Measurements from ENCODE around the gene NLN.
"Not testable (repeated sequence)": the region's sequence is repeated elsewhere in the genome, so short reads cannot be mapped to it uniquely, and the experiment has no call there.

The NLN gene

GRCh38 chr5:65732046-65732445 is 10.0 kb downstream of the NLN start:
- not testable (repeated sequence) for DNase-seq (ENCODE audit: low spot score)

DNA sequence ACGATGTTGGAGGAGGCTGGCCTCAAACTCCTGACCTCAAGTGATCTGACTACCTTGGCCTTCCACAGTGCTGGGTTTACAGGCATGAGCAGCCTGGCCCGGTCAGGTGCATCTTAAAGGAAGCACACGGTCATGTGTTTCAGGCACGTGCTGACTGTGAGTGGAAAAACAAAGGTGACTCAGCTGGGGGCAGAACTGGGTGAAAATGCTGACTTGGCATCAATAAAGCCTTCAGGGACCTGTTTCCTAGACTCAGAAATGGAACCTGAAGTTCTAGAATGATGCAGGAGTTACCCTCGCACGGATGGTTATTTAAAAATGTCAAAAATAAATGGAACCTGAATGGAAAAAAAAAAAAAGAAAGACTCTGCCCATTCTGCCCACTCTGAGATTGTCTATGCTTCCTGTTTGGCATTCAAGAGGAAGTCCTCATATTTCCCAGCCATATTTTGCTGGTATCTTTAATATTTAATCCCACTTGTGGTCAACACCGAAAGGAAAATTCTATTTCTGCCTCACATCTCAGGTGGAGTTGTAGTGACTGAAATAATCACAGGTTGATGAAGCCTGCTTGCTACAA is 12.3 kb downstream of the NLN start:
- DNase-seq (ENCODE audit: low spot score) = not testable (repeated sequence)

GRCh38 chr5:65734921-65735320 is 12.9 kb downstream of the NLN start:
- DNase-seq (ENCODE audit: low spot score) = no peak

- DNase-seq (ENCODE audit: low spot score) = no peak
Observed at GRCh38 chr5:65736011-65736410, 14.0 kb downstream of the NLN start.

DNA sequence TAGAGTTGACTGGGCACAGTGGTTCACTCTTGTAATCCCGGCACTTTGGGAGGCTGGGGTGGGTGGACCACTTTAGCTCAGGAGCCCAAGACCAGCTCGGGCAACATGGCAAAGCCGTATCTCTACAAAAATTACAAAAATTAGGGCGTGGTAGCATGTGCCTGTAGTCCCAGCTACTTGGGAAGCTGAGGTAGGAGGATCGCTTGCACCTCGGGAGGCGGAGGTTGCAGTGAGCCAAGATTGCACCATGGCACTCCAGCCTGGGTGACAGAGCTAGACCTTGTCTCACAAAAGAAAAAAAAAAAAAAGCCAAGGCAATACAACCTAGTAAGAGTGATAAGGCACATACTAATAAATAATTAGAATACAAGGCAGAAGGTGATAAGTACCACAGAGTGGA is 15.8 kb downstream of the NLN start:
- no peak for DNase-seq (ENCODE audit: low spot score)

- no peak for DNase-seq (ENCODE audit: low spot score)
Observed at GRCh38 chr5:65738305-65738704, 16.3 kb downstream of the NLN start.

DNA sequence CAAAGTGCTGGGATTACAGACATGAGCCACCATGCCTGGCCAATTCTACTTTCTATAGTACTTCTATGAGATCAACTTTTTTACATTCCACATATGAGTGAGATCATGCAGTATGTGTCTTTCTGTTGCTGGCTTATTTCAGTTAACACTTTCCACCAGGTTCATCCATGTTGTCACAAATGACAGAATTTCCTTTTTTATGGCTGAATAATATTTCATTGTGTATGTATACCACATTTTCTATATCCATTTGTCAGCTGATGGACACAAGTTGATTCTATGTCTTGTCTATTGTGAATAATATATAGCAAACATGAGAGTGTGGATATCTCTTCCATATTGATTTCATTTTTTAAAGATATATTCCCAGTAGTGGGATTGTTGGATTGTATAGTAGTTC is 17.2 kb downstream of the NLN start:
- no peak for DNase-seq (ENCODE audit: low spot score)

GRCh38 chr5:65742565-65743231 is 20.7 kb downstream of the NLN start:
- peak; percentile 72 for DNase-seq (ENCODE audit: low spot score)

GRCh38 chr5:65749221-65749844 is 27.3 kb downstream of the NLN start:
- no peak for DNase-seq (ENCODE audit: low spot score)

DNA sequence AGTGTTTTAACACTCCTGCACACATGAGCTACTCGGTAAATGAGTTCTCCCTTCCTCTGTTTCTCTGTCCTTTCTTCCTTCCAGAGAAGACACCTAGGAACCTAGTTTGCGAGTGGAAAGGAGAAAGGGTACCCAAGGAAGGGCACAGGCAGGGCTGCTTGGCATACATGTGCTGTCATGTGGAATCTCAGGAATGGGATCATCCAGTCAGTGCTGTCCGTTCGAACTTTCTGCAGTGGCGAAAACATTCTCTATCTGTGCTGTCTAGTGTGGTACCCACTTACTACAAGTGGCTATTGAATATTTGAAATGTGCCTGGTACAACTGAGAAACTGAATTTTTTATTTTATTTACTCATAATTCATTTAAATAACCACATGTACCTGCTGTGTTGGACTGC is 28.0 kb downstream of the NLN start:
- DNase-seq (ENCODE audit: low spot score) = no peak

GRCh38 chr5:65750938-65751337 is 28.9 kb downstream of the NLN start:
- DNase-seq (ENCODE audit: low spot score) = no peak

- DNase-seq (ENCODE audit: low spot score) = no peak
Observed at GRCh38 chr5:65753189-65753588, 31.2 kb downstream of the NLN start.

- DNase-seq (ENCODE audit: low spot score) = no peak
Observed at GRCh38 chr5:65758546-65759144, 36.6 kb downstream of the NLN start.

DNA sequence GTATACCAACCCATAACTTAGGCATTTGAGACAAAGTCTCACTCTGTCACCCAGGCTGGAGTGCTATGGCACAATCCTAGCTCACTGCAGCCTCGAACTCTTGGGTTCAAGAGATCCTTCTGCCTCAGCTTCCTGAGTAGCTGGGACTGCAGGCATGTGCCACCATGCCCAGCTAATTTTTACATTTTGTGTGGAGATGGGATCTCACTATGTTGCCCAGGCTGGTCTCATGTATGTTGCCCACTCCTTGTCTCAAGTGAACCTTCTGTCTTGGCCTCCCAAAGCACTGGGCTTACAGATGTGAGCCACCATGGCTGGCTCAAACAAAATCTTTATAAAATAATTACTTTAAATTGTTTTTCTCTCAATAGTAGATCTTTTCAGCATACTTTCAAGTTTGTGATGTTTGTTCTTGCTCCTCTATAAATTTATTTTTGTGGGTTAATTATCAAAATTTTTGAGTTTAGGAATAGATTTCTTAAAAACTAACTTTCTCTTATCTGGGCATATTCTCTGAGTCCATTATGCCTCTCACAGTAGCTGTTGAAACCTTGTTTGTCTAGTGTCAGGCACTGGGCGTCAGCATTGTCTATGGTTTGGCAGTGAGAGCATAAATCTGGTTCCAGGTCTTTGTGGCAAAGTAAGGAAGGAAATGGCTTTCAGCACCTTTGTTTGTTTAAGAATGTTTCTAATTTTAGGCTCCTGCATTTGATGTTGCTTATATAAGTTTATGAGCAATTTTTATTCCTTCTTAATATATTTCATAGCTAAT is 38.7 kb downstream of the NLN start:
- DNase-seq (ENCODE audit: low spot score) = no peak

DNA sequence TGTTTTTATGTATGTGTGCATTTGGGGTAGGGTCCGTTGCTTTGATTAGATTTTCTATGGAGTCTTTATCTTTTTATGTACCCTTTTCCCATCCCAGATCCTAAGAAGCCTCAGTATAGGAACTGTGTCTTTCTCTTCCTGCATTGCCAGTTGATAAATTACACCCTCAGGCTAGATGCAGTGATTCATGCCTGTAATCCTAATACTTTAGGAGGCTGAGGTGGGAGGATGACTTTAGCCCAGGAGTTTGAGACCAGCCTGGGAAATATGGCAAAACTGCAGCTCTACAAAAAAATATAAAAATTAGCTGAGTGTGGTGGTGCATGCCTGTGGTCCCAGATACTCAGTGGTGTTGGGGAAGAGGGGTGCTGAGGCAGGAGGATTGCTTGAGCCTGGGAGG is 40.2 kb downstream of the NLN start:
- DNase-seq (ENCODE audit: low spot score) = no peak

DNA sequence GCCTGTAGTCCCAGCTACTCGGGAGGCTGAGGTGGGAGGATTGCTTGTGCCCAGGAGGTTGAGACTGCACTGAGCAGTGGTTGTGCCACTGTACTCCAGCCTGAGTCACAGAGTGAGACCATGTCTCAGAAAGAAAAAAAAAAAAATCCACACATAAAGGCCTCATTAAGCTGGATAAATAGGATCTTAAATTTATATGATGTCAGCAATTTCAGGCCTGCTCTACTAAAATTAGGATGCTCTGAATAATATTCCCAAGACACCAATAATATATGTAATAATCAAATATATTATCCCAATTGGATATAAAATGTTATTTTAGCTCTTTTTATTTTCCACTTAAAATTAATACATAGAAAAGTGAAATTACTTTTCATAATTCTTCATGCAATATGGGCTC is 43.6 kb downstream of the NLN start:
- no peak for DNase-seq (ENCODE audit: low spot score)

DNA sequence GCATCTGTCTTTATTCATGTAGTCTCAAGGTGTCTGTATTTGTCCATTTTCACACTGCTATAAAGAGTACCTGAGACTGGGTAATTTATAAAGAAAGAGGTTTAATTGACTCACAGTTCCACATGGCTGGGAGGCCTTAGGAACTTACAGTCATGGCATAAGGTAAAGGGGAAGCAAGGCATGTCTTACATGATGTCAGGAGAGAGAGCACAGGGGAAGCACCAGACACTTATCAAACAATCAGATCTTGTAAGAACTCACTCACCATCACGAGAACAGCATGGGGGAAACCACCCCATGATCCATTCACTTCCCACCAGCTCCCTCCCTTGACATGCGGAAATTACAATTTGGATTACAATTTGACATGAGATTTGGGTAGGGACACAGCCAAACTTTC is 44.2 kb downstream of the NLN start:
- DNase-seq (ENCODE audit: low spot score) = no peak

DNA sequence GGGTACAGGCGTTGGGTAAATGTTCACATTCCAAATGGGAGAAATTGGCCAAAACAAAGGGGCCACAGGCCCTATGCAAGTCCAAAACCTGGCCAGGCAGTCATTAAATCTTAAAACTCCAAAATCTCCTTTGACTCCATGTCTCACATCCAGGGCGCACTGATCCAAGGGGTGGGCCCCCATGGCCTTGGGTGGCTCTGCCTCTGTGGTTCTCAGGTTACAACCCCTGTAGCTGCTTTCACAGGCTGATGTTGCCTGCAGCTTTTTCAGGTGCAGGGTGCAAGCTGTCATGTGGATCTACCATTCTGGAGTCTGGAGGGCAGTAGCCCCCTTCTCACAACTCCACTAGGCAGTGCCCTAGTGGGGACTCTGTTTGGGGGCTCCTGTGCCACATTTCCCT is 44.8 kb downstream of the NLN start:
- DNase-seq (ENCODE audit: low spot score) = no peak

DNA sequence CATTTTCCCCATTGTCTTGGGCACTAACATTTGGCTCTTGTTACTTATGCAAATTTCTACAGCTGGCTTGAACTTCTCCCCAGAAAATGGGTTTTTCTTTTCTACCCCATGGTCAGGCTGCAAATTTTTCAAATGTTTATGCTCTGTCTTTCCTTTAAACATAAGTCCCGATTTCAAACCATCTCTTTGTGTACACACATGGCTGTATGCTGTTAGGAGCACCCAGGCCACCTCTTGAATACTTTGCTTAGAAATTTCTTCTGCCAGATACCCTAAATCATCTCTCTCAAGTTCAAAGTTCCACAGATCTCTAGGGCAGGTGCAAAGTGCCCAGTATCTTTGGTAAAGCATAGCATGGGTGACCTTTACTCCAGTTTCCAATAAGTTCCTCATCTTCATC is 45.6 kb downstream of the NLN start:
- DNase-seq (ENCODE audit: low spot score) = no peak

DNA sequence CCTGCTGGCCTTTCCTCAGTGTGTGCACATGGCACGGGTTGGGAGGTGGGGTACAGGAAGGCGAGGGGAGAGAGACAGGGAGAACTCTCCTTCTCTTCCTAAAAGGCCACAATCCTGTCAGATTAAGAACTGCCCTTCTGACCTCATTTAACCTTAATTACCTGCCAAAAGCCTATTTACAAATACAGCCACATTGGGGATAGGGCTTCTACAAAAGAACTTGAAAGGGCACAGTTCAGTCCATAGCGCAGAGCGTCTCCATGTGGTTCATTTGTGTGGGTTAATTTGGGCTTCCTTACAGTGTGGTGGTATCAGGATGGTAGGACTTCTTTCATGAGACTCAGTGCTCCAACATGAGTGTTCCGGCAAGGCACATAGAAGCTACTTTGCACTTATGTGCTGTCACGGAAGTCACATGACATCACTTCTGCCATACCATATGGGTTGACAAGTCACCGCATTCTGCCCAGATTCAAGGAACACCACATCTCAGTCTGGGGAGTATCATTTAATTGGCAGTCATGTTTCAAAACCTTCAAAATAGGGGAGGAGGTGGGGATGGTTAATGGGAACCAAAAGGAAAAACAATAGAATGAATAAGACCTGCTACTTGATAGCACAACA is 46.8 kb downstream of the NLN start:
- DNase-seq (ENCODE audit: low spot score) = no peak

GRCh38 chr5:65769539-65769938 is 47.5 kb downstream of the NLN start:
- DNase-seq (ENCODE audit: low spot score) = no peak

GRCh38 chr5:65771266-65771665 is 49.3 kb downstream of the NLN start:
- DNase-seq (ENCODE audit: low spot score) = no peak

Data from NAMALWA (cell line).